Osteoblast (primary cell): ENCODE measurements around the gene PTTG2. TPM values are rescaled to one million over a fixed set of nuclear protein-coding genes. Genes with fewer than 3 reads are reported as not detected.
A peak's percentile ranks its signal among the peaks of the same experiment; 100 is the strongest.
"Not testable (repeated sequence)": the region's sequence is repeated elsewhere in the genome, so short reads cannot be mapped to it uniquely, and the experiment has no call there.

Experiments
- DNase-seq: peaks from one replicate; pipeline ENCODE4 v3.0.0; 2011; ENCODE audit warnings: low spot score, mixed read lengths; ENCODE audit not compliant: insufficient read length; ENCODE audit errors: missing footprints
- H2AFZ ChIP-seq: 2 replicates; pipeline ENCODE4 v1.6.0; 2011; ENCODE audit warnings: mild to moderate bottlenecking, low read length
- H3K27ac ChIP-seq: 2 replicates; pipeline ENCODE4 v1.5.1; 2011; ENCODE audit warnings: mild to moderate bottlenecking, low read depth, low read length, moderate library complexity
- H3K27me3 ChIP-seq: 2 replicates; pipeline ENCODE4 v1.6.0; 2012; ENCODE audit warnings: mild to moderate bottlenecking, control low read depth, inconsistent platforms, low read length, moderate library complexity; ENCODE audit not compliant: insufficient read depth
- H3K36me3 ChIP-seq: 2 replicates; pipeline ENCODE4 v1.5.1; 2011; ENCODE audit warnings: mild to moderate bottlenecking, low read length, control low read depth, moderate library complexity; ENCODE audit not compliant: insufficient read depth
- H3K4me1 ChIP-seq: 2 replicates; pipeline ENCODE4 v1.5.1; 2011; ENCODE audit warnings: mild to moderate bottlenecking, low read length, control low read depth, moderate library complexity; ENCODE audit not compliant: insufficient read depth
- H3K4me2 ChIP-seq: 2 replicates; pipeline ENCODE4 v1.6.0; 2011; ENCODE audit warnings: mild to moderate bottlenecking, low read length; ENCODE audit not compliant: insufficient read depth
- H3K4me3 ChIP-seq: fragments of 200-600 bp; sonication (generic); 3 replicates; pipeline ENCODE4 v1.5.1; 2012; ENCODE audit warnings: mild to moderate bottlenecking, low read length, inconsistent platforms; ENCODE audit not compliant: insufficient read depth
- H3K79me2 ChIP-seq: 2 replicates; pipeline ENCODE4 v1.6.0; 2012; ENCODE audit warnings: mild to moderate bottlenecking, low read length, control low read depth, inconsistent platforms; ENCODE audit not compliant: insufficient read depth
- H3K9me3 ChIP-seq: 2 replicates; pipeline ENCODE4 v1.5.1; 2011; ENCODE audit warnings: low read depth, low read length, control low read depth
- H4K20me1 ChIP-seq: 2 replicates; pipeline ENCODE4 v1.6.0; 2012; ENCODE audit warnings: mild to moderate bottlenecking, low read length, control low read depth; ENCODE audit not compliant: insufficient read depth
- CTCF ChIP-seq: IDR thresholded peaks from 2 replicates; pipeline ENCODE4 v1.5.1; 2011; ENCODE audit warnings: mild to moderate bottlenecking, low read depth, low read length, moderate library complexity; ENCODE audit errors: extremely low read depth
- total RNA-seq: library from RNA; depleted of rRNA; stranded (reverse); fragments of >200 nt; gene quantifications from 2 replicates; pipeline ENCODE4 v1.2.3, GENCODE V29; 2012

Gene PTTG2
- total RNA-seq, 1 donor, result not detected

- Histone ChIP-seq H4K20me1 (no peaks in the 10 kb centered on the region), H3K27me3 (no peaks in the 10 kb centered on the region), H3K4me2 (no peak overlapping the region), H3K4me3 (no peak overlapping the region), H3K27ac (no peak overlapping the region), H3K79me2 (no peaks in the 10 kb centered on the region), H3K4me1 (peaks cover 3% of the 10 kb centered on the region), H3K36me3 (no peaks in the 10 kb centered on the region), H2AFZ (no peak overlapping the region), H3K9me3 (no peaks in the 10 kb centered on the region)
- DNase-seq, result no peak
- TF ChIP-seq CTCF, result peak; percentile 65
Measured at GRCh38 chr4:37970702-37971101, 10.5 kb downstream of the PTTG2 start.

GRCh38 chr4:37971202-37971601, 11.0 kb downstream of the PTTG2 start:
- Histone ChIP-seq H3K27me3 (no peaks in the 10 kb centered on the region), H3K4me1 (peaks cover 3% of the 10 kb centered on the region), H3K36me3 (no peaks in the 10 kb centered on the region), H4K20me1 (no peaks in the 10 kb centered on the region), H3K79me2 (no peaks in the 10 kb centered on the region), H3K4me3 (no peak overlapping the region), H3K27ac (no peak overlapping the region), H3K9me3 (no peaks in the 10 kb centered on the region), H3K4me2 (no peak overlapping the region), H2AFZ (no peak overlapping the region)
- no peak for TF ChIP-seq CTCF
- DNase-seq, result no peak

GRCh38 chr4:37973441-37973840, 13.2 kb downstream of the PTTG2 start:
- DNase-seq, result no peak
- H3K9me3 ChIP-seq, result no peaks in the 10 kb centered on the region
- no peaks in the 10 kb centered on the region for H3K27me3 ChIP-seq
- H3K27ac ChIP-seq, result no peak overlapping the region
- H2AFZ ChIP-seq, result no peak overlapping the region
- H3K79me2 ChIP-seq, result peaks cover 4% of the 10 kb centered on the region
- no peak overlapping the region for H3K4me2 ChIP-seq
- no peak overlapping the region for H3K4me3 ChIP-seq
- no peaks in the 10 kb centered on the region for H4K20me1 ChIP-seq
- H3K36me3 ChIP-seq, result no peaks in the 10 kb centered on the region
- peaks cover 8% of the 10 kb centered on the region for H3K4me1 ChIP-seq
- no peak for TF ChIP-seq CTCF

- DNase-seq, H3K4me2 ChIP-seq, H3K27ac ChIP-seq, H2AFZ ChIP-seq, H3K27me3 ChIP-seq, H3K4me3 ChIP-seq, H3K36me3 ChIP-seq, H4K20me1 ChIP-seq, H3K9me3 ChIP-seq: not testable (repeated sequence)
- H3K79me2 ChIP-seq, result peaks cover 23% of the 10 kb centered on the region
- H3K4me1 ChIP-seq, result peaks cover 13% of the 10 kb centered on the region
Measured at GRCh38 chr4:37975321-37975822, 15.2 kb downstream of the PTTG2 start.
